GM19099 (cell line): Measurements from ENCODE around the gene OVAAL.

Experiments
- POLR2A ChIP-seq: IDR thresholded peaks from 3 replicates; pipeline ENCODE4 v1.6.1; 2011; ENCODE audit warnings: low read depth; ENCODE audit not compliant: insufficient read length; ENCODE audit errors: extremely low read depth

OVAAL gene

DNA sequence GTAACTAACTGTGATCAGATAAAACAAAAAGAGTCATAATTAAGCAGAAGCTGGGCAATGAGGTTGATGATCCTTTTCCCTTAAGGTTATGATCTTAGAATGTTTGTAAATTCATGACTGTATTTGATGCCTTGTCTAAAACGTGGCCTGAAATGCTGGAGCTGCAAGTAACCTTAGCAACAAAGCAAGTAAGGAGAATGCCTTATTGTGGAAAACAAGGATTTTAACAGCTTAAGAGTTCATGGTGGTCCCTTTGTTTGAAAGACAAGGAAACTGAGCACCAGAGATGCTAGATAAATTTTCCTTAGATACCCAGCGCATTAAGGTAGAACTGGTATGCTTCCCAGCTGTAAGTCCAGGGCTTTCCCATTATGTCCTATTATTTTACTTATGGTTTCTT is 47.4 kb downstream of the OVAAL start:
- TF ChIP-seq POLR2A = no peak

DNA sequence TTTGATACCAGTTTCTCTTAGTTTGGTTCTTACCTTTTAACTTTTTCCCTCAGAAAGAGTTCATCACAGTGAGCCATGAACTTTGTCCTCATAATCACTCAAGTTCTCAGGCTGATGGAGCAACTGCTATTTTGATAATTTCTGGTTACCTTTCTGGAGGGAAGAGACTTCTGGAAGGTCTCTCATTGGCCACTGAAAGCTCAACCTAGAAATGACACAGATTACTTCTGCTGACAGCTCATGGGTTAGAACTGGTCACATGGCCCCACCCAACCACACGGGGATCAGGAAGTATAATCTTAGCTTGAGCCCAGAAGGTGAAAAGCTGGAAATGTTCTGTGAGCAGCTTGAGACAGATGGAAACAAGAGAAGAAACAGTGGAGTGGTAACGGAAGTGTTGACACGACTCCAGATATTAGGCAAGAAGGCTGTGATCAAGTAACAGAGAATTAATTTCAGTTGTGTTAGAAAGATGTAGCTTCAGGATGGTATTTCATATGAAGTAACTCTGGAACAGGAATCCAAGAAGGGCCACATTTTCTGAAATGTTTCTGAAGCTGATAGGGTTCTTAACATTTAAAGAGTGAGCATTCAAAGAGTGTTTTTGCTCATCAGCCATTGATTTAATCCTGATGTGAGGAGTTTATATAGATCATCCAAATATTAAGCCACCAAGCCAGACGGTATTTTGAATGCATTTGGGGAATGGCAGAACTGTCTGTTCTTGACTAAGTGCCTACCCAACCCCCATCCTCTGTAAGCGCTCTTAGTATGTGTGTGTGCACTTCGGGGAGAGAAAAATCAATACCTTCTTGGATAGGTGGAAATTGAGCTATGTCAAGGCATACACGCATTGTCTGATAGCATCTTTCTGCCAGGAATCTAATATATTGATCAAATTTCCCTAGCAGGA is 51.1 kb downstream of the OVAAL start:
- no peak for TF ChIP-seq POLR2A

DNA sequence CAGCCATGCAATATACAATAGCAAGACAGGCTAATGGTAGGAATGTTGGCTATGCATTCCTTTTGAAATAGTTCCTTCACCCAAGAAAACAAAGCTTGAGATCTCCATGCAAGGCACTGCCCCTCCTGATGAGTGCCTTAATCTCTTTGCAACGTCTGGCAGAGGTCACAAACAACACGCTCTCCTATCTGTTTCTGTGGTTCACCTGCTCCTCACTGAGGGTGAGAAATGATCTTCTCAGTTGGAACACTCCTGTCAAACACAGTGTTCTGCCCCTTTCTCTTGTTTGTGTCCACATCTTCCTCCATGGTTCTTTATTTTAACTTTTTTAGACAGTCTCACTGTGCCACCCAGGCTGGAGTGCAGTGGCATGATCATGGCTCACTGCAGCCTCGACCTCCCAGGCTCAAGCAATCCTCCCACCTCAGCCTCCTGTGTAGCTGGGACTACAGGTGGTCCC is 51.8 kb downstream of the OVAAL start:
- no peak for TF ChIP-seq POLR2A

DNA sequence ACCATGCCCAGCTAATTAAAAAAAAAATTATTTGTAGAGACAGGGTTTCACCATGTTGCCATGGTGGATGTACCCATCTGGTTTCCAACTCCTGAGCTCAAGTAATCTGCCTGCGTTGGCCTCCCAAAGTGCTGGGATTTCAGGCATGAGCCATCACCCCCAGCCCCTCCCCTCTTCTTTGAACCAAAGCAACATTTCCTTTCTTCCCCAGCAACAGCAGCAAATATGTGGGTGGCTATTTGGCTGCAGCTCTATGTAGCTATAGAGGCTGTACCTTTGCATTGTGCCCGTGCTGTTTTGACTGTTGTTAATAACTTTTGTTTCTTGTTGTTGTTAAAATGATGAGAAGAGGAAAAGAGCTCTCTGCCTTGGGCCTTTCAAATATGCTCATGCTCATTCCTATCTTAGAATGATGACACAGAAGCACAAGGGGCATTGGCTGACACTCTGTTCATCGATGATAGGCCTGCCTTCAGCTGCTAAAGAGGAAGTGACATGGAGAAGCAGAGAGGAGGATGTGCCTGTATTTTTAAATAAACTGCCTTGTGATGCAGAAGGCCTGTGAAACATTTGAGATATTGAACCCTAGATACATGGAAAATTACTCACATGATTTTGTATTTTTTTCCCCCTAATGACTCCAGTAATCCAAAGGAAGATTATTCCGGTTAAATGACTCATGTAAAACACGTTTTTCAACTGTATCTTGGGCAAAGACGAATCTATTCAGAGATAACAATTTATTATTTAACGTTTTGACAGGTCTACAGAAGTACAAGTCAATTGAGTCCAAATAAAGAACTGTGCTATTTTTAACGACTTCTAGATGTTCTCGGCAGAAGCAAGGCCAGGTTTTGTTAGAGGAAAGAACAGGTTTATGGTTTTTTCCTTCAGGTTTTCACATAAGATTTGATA is 52.5 kb downstream of the OVAAL start:
- TF ChIP-seq POLR2A = no peak

DNA sequence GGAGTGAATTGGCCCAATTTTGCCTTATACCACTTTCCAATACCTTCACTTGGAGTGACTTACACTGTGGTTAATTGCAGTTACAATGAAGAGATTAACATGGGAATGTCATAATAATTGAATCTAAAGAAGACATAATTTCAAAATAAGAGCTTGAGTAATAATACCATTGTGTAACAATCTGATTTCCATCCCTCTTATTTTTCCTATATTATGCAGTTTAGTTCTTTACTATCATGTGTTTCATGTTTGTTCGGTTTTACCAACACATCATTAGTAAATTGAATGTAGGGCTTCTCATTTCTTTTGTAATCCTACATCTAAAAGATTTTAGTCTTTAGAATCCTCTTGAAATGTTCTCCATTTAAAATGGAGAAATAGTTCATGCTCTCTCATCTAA is 53.9 kb downstream of the OVAAL start:
- TF ChIP-seq POLR2A = no peak

DNA sequence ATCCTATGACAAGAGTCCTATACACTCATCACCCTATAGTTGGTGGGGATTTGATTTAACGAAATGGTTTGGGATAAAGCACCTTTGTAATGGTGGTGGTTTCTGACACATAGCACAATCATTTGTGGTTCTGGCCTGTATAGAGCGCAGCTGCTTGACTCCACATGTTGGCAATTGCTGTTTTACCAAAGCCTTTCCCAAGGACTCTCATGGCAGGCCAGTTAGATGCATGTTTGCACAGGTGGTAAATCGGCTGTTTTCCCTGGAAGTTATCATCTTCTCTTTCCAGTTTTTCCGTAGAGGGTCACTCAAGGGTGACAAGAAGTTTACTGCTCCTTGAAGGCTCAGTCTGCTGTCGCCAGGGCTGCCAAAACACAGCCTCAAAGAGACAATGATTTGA is 56.0 kb downstream of the OVAAL start:
- TF ChIP-seq POLR2A = no peak

DNA sequence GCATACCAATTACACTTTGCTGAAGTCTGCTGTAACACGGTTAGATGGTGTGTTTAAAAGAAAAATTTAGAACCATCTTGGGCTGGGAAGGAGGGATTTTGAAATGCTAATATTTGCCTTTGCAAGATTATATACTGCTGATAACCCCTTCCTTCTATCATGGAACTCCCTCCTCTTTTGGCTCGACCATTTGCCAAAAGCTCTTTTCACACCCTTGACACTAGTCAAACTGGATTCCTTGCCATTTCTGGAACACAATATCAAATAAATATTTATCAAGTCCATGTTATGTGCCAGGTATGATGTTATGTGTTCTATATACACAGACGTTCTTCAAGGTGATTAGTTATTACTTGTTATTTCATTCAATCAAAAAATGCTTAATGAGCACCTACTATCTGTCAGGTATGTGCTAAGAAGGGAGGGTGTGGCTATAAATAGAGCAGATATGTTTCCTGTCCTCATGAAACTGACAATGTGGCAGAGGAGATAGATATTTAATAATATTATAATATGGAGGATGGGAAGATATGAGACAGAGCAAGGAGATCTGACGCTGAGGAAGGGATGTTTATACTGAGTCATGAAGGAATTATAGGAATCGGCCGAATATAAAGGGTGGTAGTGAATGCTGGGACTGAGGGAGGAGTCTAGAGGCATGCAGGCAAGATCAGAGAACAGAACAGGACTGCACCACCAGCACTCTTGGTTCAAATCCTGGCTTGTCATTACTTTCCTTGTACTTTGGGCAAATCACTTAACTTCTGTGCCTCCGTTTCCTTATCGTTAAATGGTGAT is 56.9 kb downstream of the OVAAL start:
- TF ChIP-seq POLR2A = no peak
